HepG2 (cell line): Measurements from ENCODE around the gene CNTNAP1. TPM values are rescaled to one million over a fixed set of nuclear protein-coding genes. Genes with fewer than 3 reads are reported as not detected.

ENCODE experiments used
- ATF1 ChIP-seq: IDR thresholded peaks from 2 replicates; pipeline ENCODE4 v1.6.1; 2016; ENCODE audit warnings: mild to moderate bottlenecking, control low read depth
- HES4 ChIP-seq: sonication (generic); formaldehyde crosslinking; IDR thresholded peaks from 2 replicates; pipeline ENCODE4 v1.9.0; 2021; ENCODE audit warnings: mild to moderate bottlenecking, missing genetic modification reagents, borderline replicate concordance
- HIVEP1 ChIP-seq: sonication (generic); formaldehyde crosslinking; IDR thresholded peaks from 2 replicates; pipeline ENCODE4 v1.4.0; 2020; ENCODE audit warnings: mild to moderate bottlenecking, missing genetic modification reagents
- KLF12 ChIP-seq: sonication (generic); formaldehyde crosslinking; IDR thresholded peaks from 2 replicates; pipeline ENCODE4 v1.4.0; 2020; ENCODE audit warnings: missing genetic modification reagents, borderline replicate concordance
- NFATC3 ChIP-seq: sonication (generic); formaldehyde crosslinking; IDR thresholded peaks from 2 replicates; pipeline ENCODE4 v1.5.1; 2020; ENCODE audit warnings: mild to moderate bottlenecking, missing genetic modification reagents
- NR2C2 ChIP-seq: sonication (generic); formaldehyde crosslinking; IDR thresholded peaks from 2 replicates; pipeline ENCODE4 v1.4.0; 2020; ENCODE audit warnings: missing genetic modification reagents, mild to moderate bottlenecking, moderate library complexity, borderline replicate concordance
- SIN3B ChIP-seq: fragments of 150-350 bp; IDR thresholded peaks from 2 replicates; pipeline ENCODE4 v1.6.1; 2014; ENCODE audit warnings: low read length
- TBP ChIP-seq: sonication (generic); formaldehyde crosslinking; IDR thresholded peaks from 2 replicates; pipeline ENCODE4 v1.5.0; 2020; ENCODE audit warnings: missing genetic modification reagents
- YY1 ChIP-seq: IDR thresholded peaks from 2 replicates; pipeline ENCODE4 v1.6.1; 2011; ENCODE audit warnings: low read length, low read depth, moderate library complexity, mild to moderate bottlenecking; ENCODE audit not compliant: insufficient read depth, insufficient replicate concordance
- ZMYM2 ChIP-seq: sonication (generic); formaldehyde crosslinking; IDR thresholded peaks from 2 replicates; pipeline ENCODE4 v1.8.0; 2022; ENCODE audit warnings: mild to moderate bottlenecking, missing genetic modification reagents
- ZNF224 ChIP-seq: sonication (generic); formaldehyde crosslinking; IDR thresholded peaks from 2 replicates; pipeline ENCODE4 v1.5.0; 2020; ENCODE audit warnings: mild to moderate bottlenecking, missing genetic modification reagents
- polyA plus RNA-seq, 8 experiments: library from polyadenylated mRNA; depleted of rRNA in 3 of 8; stranded (reverse) in 7 of 8; unstranded in 1 of 8; fragments of >200 nt; fragmentation: Illumina TruSeq in 4 of 8; extraction: Trizol in 4 of 8; gene quantifications; 2 replicates each; pipeline versions ENCODE4 v1.2.1 to v1.2.3, GENCODE V29; 2011 to 2016; ENCODE audit warnings: low read depth in 4 of 8, missing spikeins in 1 of 8, mixed read lengths in 1 of 8; ENCODE audit not compliant: insufficient read depth in 1 of 8
- total RNA-seq, 5 experiments: library from RNA; depleted of rRNA; stranded (reverse); fragments of >200 nt; fragmentation: Illumina TruSeq; extraction: Trizol; gene quantifications; 2 replicates each; pipeline ENCODE4 v1.2.3, GENCODE V29; 2016; ENCODE audit warnings: low read depth in 1 of 5
- TF ChIP-seq, protein P1 (sequence below): IDR thresholded peaks from 2 replicates; pipeline ENCODE4 v1.6.1; 2016; ENCODE audit warnings: missing genetic modification reagents, missing compliant biosample characterization
- TF ChIP-seq, protein P2 (sequence below): sonication (generic); formaldehyde crosslinking; IDR thresholded peaks from 2 replicates; pipeline ENCODE4 v1.4.0; 2020; ENCODE audit warnings: missing genetic modification reagents, borderline replicate concordance
- TF ChIP-seq, protein P3 (sequence below): sonication (generic); formaldehyde crosslinking; IDR thresholded peaks from 2 replicates; pipeline ENCODE4 v1.5.0; 2020; ENCODE audit warnings: missing genetic modification reagents
- TF ChIP-seq, protein P4 (sequence below): sonication (generic); formaldehyde crosslinking; IDR thresholded peaks from 2 replicates; pipeline ENCODE4 v1.4.0; 2020; ENCODE audit warnings: mild to moderate bottlenecking, missing genetic modification reagents
- TF ChIP-seq, protein P5 (sequence below): IDR thresholded peaks from 2 replicates; pipeline ENCODE4 v1.6.1; 2016; ENCODE audit warnings: missing compliant biosample characterization, missing genetic modification reagents, borderline replicate concordance
- TF ChIP-seq, protein P6 (sequence below): sonication (generic); formaldehyde crosslinking; IDR thresholded peaks from 2 replicates; pipeline ENCODE4 v1.5.1; 2020; ENCODE audit warnings: missing genetic modification reagents, mild to moderate bottlenecking, borderline replicate concordance

The CNTNAP1 gene
- total and polyA plus RNA-seq, 2 of the 13 experiments (the other 11 are each of a cell fraction or from before 2014, with no cell fraction given), result 4.5 to 7.7 TPM

DNA sequence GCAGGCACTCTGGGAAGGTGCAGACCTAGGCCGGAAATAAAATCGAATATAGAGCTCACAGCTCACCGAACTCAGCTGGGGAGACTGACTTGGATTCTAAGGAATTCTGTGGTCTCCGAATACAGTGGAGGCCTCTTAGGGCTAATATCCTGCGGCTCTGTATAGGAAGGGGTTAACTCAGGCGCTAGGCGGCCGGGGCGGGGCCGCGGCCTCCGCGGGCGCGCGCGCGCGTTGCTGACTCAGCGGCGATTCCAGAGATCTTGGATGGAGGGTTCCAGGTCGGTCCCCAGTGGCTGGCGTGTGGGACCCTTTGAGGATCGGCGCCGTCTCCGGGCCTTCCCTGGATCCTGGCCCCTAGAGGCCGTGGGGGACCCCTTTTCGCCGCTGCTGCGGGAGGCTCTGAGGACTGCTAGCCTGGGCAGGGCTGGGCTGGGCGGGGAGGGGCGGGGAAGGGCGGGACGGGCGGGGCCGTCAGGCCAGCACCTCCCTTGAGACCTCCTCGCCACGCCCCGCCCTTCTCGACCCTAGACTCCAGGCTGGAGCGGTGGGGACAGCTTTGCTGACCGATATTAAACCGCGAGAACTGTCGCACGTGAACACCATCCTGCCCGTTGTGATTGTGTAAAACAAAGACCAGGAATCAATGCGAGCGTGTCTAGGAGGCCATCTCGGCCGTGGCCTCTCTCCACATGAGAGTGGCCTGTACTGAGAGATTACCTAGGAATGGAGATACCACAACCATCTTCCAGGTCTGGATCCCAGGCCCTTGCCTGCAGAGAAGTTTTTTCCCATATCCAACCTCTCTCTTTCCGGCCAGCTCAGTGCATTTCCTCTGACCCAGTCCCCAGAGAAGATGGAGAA, 4.2 kb upstream of the CNTNAP1 start (continued):
- no peak for TF ChIP-seq HIVEP1 (CRISPR knock-in tag)
- TF ChIP-seq TBP (CRISPR knock-in tag), result no peak
- TF ChIP-seq ATF1 (CRISPR knock-in tag), result no peak
- no peak; the same call in none of the 2 replicates for TF ChIP-seq SIN3B
- peak; percentile 53; the same call in 1 of the 2 replicates for TF ChIP-seq NR2C2 (CRISPR knock-in tag)
- peak; percentile 67 for TF ChIP-seq YY1
- TF ChIP-seq HES4 (CRISPR knock-in tag), result no peak
- TF ChIP-seq, protein P1, sequence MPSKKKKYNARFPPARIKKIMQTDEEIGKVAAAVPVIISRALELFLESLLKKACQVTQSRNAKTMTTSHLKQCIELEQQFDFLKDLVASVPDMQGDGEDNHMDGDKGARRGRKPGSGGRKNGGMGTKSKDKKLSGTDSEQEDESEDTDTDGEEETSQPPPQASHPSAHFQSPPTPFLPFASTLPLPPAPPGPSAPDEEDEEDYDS (CRISPR knock-in tag), result peak; percentile 81
- peak; percentile 74; the same call in 1 of the 2 replicates for TF ChIP-seq KLF12 (CRISPR knock-in tag)
- TF ChIP-seq, protein P2, sequence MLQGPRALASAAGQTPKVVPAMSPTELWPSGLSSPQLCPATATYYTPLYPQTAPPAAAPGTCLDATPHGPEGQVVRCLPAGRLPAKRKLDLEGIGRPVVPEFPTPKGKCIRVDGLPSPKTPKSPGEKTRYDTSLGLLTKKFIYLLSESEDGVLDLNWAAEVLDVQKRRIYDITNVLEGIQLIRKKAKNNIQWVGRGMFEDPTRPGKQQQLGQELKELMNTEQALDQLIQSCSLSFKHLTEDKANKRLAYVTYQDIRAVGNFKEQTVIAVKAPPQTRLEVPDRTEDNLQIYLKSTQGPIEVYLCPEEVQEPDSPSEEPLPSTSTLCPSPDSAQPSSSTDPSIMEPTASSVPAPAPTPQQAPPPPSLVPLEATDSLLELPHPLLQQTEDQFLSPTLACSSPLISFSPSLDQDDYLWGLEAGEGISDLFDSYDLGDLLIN, result peak; percentile 5; the same call in 1 of the 2 replicates
- TF ChIP-seq, protein P3, sequence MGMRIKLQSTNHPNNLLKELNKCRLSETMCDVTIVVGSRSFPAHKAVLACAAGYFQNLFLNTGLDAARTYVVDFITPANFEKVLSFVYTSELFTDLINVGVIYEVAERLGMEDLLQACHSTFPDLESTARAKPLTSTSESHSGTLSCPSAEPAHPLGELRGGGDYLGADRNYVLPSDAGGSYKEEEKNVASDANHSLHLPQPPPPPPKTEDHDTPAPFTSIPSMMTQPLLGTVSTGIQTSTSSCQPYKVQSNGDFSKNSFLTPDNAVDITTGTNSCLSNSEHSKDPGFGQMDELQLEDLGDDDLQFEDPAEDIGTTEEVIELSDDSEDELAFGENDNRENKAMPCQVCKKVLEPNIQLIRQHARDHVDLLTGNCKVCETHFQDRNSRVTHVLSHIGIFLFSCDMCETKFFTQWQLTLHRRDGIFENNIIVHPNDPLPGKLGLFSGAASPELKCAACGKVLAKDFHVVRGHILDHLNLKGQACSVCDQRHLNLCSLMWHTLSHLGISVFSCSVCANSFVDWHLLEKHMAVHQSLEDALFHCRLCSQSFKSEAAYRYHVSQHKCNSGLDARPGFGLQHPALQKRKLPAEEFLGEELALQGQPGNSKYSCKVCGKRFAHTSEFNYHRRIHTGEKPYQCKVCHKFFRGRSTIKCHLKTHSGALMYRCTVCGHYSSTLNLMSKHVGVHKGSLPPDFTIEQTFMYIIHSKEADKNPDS (CRISPR knock-in tag), result no peak
- no peak for TF ChIP-seq NFATC3 (CRISPR knock-in tag)
- no peak for TF ChIP-seq ZMYM2 (CRISPR knock-in tag)
- peak; percentile 26; the same call in 1 of the 2 replicates for TF ChIP-seq ZNF224 (CRISPR knock-in tag)
- TF ChIP-seq, protein P4, sequence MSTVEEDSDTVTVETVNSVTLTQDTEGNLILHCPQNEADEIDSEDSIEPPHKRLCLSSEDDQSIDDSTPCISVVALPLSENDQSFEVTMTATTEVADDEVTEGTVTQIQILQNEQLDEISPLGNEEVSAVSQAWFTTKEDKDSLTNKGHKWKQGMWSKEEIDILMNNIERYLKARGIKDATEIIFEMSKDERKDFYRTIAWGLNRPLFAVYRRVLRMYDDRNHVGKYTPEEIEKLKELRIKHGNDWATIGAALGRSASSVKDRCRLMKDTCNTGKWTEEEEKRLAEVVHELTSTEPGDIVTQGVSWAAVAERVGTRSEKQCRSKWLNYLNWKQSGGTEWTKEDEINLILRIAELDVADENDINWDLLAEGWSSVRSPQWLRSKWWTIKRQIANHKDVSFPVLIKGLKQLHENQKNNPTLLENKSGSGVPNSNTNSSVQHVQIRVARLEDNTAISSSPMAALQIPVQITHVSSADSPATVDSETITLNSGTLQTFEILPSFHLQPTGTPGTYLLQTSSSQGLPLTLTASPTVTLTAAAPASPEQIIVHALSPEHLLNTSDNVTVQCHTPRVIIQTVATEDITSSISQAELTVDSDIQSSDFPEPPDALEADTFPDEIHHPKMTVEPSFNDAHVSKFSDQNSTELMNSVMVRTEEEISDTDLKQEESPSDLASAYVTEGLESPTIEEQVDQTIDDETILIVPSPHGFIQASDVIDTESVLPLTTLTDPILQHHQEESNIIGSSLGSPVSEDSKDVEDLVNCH (CRISPR knock-in tag), result no peak
- TF ChIP-seq, protein P5, sequence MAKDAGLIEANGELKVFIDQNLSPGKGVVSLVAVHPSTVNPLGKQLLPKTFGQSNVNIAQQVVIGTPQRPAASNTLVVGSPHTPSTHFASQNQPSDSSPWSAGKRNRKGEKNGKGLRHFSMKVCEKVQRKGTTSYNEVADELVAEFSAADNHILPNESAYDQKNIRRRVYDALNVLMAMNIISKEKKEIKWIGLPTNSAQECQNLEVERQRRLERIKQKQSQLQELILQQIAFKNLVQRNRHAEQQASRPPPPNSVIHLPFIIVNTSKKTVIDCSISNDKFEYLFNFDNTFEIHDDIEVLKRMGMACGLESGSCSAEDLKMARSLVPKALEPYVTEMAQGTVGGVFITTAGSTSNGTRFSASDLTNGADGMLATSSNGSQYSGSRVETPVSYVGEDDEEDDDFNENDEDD, result peak; percentile 70
- TF ChIP-seq, protein P6, sequence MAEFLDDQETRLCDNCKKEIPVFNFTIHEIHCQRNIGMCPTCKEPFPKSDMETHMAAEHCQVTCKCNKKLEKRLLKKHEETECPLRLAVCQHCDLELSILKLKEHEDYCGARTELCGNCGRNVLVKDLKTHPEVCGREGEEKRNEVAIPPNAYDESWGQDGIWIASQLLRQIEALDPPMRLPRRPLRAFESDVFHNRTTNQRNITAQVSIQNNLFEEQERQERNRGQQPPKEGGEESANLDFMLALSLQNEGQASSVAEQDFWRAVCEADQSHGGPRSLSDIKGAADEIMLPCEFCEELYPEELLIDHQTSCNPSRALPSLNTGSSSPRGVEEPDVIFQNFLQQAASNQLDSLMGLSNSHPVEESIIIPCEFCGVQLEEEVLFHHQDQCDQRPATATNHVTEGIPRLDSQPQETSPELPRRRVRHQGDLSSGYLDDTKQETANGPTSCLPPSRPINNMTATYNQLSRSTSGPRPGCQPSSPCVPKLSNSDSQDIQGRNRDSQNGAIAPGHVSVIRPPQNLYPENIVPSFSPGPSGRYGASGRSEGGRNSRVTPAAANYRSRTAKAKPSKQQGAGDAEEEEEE, result no peak
